AG20443 (cell line): Measurements from ENCODE around the gene ARMCX2.
"Not testable (repeated sequence)": the region's sequence is repeated elsewhere in the genome, so short reads cannot be mapped to it uniquely, and the experiment has no call there.

ENCODE experiments used
- DNase-seq: peaks from one replicate; pipeline ENCODE4 v3.0.0; 2012; ENCODE audit warnings: low spot score, mixed read lengths

ARMCX2 gene

GRCh38 chrX:101659601-101660063 lies at the start of gene ARMCX2:
ARMCX2 (minus strand) TSS chrX:101659850; CDS start chrX:101657588, 2,262 bp downstream.
- DNase-seq = peak; percentile 78

GRCh38 chrX:101709384-101709783 lies 49.7 kb upstream of the ARMCX2 start:
- DNase-seq = no peak

GRCh38 chrX:101708163-101708562 lies 48.5 kb upstream of the ARMCX2 start:
- DNase-seq = no peak

GRCh38 chrX:101693476-101693875 lies 33.8 kb upstream of the ARMCX2 start:
- DNase-seq = no peak

GRCh38 chrX:101691835-101692234 lies 32.2 kb upstream of the ARMCX2 start:
- no peak for DNase-seq

GRCh38 chrX:101686574-101686973 lies 26.9 kb upstream of the ARMCX2 start:
- DNase-seq = no peak

GRCh38 chrX:101685923-101686322 lies 26.3 kb upstream of the ARMCX2 start:
- no peak for DNase-seq

- DNase-seq = peak; percentile 6
These were observed 23.1 kb upstream of the ARMCX2 start for GRCh38 chrX:101682723-101683122.

- DNase-seq = no peak
These were observed 17.4 kb upstream of the ARMCX2 start for GRCh38 chrX:101677028-101677427.

GRCh38 chrX:101676571-101676970 lies 16.9 kb upstream of the ARMCX2 start:
- DNase-seq = no peak

- no peak for DNase-seq
These were observed 8.5 kb upstream of the ARMCX2 start for GRCh38 chrX:101668143-101668542.

- DNase-seq = peak; percentile 86
These were observed 774 bp downstream of the ARMCX2 start for GRCh38 chrX:101658661-101659491.

GRCh38 chrX:101657495-101657894 lies 2.2 kb downstream of the ARMCX2 start:
- DNase-seq = no peak

GRCh38 chrX:101656817-101657216 lies 2.8 kb downstream of the ARMCX2 start:
- DNase-seq = no peak

- DNase-seq = no peak
These were observed 4.1 kb downstream of the ARMCX2 start for GRCh38 chrX:101655534-101655933.

GRCh38 chrX:101647716-101648115 lies 11.9 kb downstream of the ARMCX2 start:
- not testable (repeated sequence) for DNase-seq

- no peak for DNase-seq
These were observed 17.6 kb downstream of the ARMCX2 start for GRCh38 chrX:101642093-101642492.

- DNase-seq = no peak
These were observed 20.1 kb downstream of the ARMCX2 start for GRCh38 chrX:101639583-101639982.

- no peak for DNase-seq
These were observed 40.3 kb downstream of the ARMCX2 start for GRCh38 chrX:101619364-101619763.

GRCh38 chrX:101617211-101618191 lies 42.1 kb downstream of the ARMCX2 start, which contains the start of gene ARMCX6:
ARMCX6 (minus strand) TSS chrX:101618000; CDS start chrX:101616620, 1,380 bp downstream.
- peak; percentile 80 for DNase-seq

GRCh38 chrX:101605728-101606127 lies 53.9 kb downstream of the ARMCX2 start:
- no peak for DNase-seq
